NOMO-1 treated with DMSO at 0.1 percent for 48 hours (cell line): ENCODE results near the gene APLF.
"Not testable (repeated sequence)": the region's sequence is repeated elsewhere in the genome, so short reads cannot be mapped to it uniquely, and the experiment has no call there.

ENCODE experiments used
- DNase-seq: peaks from one replicate; lab custom pipeline; 2025; ENCODE audit not compliant: unreplicated experiment; lab: John Stamatoyannopoulos, UW

The APLF gene

GRCh38 chr2:68527343-68528081, 60.1 kb downstream of the APLF start:
- not testable (repeated sequence) for DNase-seq

DNA sequence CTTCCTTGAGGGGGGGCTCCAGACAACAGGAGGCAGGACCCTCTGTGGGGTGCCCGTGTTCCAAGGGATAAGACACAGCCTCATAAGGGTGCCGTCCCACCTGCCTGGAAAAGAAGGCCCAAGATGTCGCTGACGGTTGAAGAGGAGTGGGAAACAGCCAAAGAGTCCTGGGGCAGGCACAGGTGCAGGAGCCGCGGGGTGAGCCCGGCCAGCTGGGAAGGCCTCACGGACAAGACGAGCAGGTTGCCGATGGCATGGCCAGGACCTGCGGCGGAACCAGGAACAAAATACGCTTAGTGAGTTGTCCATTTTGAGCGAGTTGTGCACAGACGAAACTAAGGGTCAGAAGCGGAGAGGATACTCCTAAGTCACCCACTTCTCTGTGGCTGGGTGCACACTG, 61.8 kb downstream of the APLF start:
- DNase-seq = not testable (repeated sequence)

- DNase-seq = not testable (repeated sequence)
Observed at GRCh38 chr2:68529651-68530050, 62.3 kb downstream of the APLF start.

- peak; percentile 54 for DNase-seq
Observed at GRCh38 chr2:68536000-68536399, 68.6 kb downstream of the APLF start.

DNA sequence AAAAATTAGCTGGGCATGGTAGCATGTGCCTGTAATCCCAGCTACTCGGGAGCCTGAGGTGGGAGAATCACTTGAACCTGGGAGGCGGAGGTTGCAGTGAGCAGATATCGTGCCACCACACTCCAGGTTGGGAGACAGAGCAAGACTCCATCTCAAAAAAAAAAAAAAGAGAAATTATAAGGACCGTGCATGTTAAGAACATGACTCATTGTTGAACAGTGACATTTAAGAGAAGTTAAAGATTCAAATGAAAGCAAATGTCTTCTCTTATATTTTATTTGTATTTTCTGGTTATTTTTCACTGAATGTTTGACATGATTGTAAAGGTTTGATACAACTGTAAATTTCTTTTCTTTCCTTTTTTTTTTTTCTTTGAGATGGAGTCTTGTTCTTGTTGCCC, 69.6 kb downstream of the APLF start:
- DNase-seq = no peak

DNA sequence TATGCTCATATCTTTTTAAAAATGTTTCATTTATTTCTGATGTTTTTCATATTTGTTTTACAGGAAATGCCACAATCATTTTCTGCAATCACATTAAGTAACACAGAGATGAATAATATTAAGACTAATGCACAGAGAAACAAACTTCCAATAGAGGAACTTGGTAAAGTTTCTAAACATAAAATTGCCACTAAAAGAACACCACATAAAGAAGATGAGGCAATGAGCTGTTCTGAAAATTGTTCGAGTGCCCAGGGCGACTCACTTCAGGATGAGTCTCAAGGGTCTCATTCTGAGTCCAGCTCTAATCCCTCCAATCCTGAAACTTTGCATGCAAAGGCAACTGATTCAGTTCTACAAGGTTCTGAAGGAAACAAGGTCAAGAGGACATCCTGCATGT, 70.4 kb downstream of the APLF start:
- DNase-seq = peak; percentile 69

GRCh38 chr2:68544811-68545210, 77.4 kb downstream of the APLF start:
- DNase-seq = no peak

GRCh38 chr2:68548396-68548795, 81.0 kb downstream of the APLF start:
- no peak for DNase-seq

DNA sequence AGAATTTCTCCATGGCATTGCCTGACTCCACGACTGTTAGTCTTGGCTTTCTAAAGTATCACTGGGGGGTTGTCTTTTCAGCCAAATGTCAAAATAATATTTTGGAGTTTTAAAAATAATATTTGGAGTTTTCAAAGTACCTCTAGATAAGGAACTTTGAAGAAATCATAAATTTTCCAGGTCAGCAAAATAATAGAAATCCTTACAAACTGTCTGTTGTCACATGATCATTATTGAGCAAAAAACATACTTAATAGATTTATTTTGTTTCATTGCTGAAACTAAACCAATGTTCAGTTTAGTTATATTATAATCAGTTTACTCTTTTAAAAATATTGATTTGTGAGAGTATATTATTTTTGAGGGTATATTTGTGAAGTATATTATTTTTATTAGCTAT, 85.7 kb downstream of the APLF start:
- DNase-seq = no peak

DNA sequence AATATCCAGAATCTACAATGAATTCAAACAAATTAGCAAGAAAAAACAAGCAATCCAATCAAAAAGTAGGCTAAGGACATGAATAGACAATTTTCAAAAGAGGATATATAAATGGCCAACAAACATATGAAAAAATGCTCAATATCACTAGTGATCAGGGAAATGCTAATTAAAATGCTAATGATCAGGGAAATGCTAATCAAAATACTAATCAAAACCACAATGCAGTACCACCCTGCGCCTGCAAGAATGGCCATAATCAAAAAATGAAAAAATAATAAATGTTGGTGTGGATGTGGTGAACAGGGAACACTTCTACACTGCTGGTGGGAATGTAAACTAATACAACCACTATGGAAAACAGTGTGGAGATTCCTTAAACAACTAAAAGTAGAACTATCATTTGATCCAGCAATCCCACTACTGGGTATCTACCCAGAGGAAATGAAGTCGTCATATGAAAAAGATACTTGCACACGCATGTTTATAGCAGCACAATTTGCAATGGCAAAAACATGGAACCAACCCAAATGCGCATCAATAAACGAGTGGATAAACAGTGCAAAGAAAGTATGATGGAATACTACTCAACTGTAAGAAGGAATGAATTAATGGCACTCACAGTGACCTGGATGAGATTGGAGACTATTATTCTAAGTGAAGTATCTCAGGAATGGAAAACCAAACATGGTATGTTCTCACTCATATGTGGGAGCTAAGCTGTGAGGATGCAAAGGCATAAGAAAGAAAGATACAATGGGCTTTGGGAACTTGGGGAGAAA, 88.2 kb downstream of the APLF start:
- DNase-seq = not testable (repeated sequence)

DNA sequence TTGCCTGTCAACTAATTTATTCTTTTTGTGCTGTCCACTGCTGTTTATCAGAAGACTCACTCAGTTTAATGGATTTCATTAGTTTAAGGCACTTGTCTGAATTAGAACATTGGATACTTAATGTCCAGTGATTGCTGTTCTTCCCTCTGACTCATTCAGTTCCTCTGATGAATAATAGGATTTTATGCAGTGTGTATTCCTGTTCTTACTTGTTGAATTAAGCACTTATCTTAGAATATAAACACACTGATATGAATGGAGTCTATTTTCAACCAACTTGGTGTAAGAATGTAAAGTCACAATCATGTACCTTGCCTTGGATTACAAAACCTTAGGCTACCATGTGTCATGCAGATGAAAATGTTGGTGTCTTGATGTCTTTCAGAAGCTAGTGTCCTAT, 89.0 kb downstream of the APLF start:
- DNase-seq = no peak

GRCh38 chr2:68558576-68558975, 91.2 kb downstream of the APLF start:
- DNase-seq = no peak

DNA sequence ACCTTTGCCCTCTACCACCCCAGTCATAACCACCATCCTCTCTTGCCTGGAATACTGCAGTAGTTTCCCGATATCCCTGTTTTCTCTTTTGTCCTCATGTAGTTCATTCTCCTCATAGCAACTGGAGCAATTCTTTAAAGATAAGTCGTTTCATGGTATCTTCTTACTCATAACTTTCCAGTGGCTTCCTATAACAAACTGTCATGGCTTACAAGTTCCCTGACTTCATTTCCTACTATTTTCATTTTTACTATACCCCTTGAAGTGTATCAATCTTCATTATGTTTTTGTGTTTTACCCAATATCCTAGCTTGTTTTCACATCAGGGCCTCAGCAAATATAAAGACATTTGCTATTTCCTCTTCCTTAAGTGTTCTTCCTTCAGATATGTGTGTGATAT, 92.3 kb downstream of the APLF start:
- DNase-seq = no peak

GRCh38 chr2:68560545-68560944, 93.2 kb downstream of the APLF start:
- DNase-seq = no peak

- DNase-seq = no peak
Observed at GRCh38 chr2:68561372-68561771, 94.0 kb downstream of the APLF start.

- no peak for DNase-seq
Observed at GRCh38 chr2:68562934-68563333, 95.5 kb downstream of the APLF start.

- no peak for DNase-seq
Observed at GRCh38 chr2:68564426-68564825, 97.0 kb downstream of the APLF start.

DNA sequence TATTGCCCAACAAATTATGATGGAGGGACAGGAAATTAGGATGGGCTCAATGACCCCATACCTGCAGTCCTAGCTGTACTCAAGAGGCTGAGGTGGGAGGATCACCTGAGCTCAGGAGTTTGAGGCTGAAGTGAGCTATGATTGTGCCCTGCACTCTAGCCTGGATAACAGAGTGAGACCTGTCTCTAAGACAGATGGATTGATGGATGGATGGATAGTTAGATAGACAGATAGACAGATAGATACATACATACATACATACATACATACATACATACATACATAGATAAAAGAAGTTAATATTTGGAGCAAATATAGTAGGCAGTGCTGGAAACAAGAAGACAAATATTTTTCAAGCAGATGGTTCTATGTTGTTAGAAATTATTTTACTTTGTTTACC, 97.9 kb downstream of the APLF start:
- DNase-seq = no peak

- no peak for DNase-seq
Observed at GRCh38 chr2:68565858-68566257, 98.5 kb downstream of the APLF start.

DNA sequence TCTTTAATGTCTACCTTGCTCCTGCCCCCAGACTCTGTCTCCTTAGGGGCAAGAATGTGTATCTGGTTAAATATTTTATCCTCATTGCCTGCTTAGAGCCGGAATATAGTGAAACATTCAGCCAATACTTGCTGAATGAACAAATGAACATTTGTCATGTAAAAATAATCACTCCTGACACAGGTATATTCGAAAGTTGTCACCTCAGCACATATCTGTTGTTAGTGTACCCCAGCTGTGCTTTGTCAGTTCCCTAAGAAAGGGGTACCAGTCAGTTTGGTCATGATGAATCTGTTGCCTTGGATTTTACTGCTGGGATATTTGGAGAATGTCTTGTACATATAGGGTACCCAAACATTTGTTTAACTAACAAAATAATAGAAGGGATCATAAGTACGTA, 99.0 kb downstream of the APLF start:
- DNase-seq = no peak

GRCh38 chr2:68568116-68568515, 100.7 kb downstream of the APLF start:
- no peak for DNase-seq

- no peak for DNase-seq
Observed at GRCh38 chr2:68569604-68570003, 102.2 kb downstream of the APLF start.

DNA sequence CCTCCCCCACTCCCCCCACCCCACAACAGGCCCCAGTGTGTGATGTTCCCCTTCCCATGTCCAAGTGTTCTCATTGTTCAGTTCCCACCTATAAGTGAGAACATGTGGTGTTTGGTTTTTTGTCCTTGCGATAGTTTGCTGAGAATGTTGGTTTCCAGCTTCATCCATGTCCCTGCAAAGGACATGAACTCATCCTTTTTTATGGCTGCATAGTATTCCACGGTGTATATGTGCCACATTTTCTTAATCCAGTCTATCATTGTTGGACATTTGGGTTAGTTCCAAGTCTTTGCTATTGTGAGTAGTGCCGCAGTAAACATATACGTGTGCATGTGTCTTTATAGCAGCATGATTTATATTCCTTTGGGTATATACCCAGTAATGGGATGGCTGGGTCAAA, 103.0 kb downstream of the APLF start:
- DNase-seq = not testable (repeated sequence)
